WTC11 (cell line): ENCODE results near the gene WNT6.

Source experiments
- CREB1 ChIP-seq: sonication (generic); formaldehyde crosslinking; IDR thresholded peaks from 2 replicates; pipeline ENCODE4 v1.8.0; 2023; ENCODE audit warnings: mild to moderate bottlenecking, missing genetic modification reagents
- FOXP1 ChIP-seq: sonication (generic); formaldehyde crosslinking; IDR thresholded peaks from 2 replicates; pipeline ENCODE4 v1.8.0; 2022; ENCODE audit warnings: missing genetic modification reagents, mild to moderate bottlenecking, moderate library complexity, borderline replicate concordance
- NR2C2 ChIP-seq: sonication (generic); formaldehyde crosslinking; IDR thresholded peaks from 2 replicates; pipeline ENCODE4 v1.8.0; 2022; ENCODE audit warnings: mild to moderate bottlenecking, missing genetic modification reagents
- ZNF138 ChIP-seq: sonication (generic); formaldehyde crosslinking; conservative IDR thresholded peaks from 2 replicates; pipeline ENCODE4 v1.8.1; 2022; ENCODE audit warnings: mild to moderate bottlenecking, moderate library complexity, missing genetic modification reagents
- TF ChIP-seq, protein P1 (sequence below): sonication (generic); formaldehyde crosslinking; IDR thresholded peaks from 2 replicates; pipeline ENCODE4 v1.8.1; 2022; ENCODE audit warnings: low read depth, missing genetic modification reagents, borderline replicate concordance
- TF ChIP-seq, protein P2 (sequence below): sonication (generic); formaldehyde crosslinking; IDR thresholded peaks from 2 replicates; pipeline ENCODE4 v1.8.1; 2022; ENCODE audit warnings: missing genetic modification reagents, borderline replicate concordance
- TF ChIP-seq, protein P3 (sequence below): fragments of 200-600 bp; IDR thresholded peaks from 2 replicates; pipeline ENCODE4 v1.8.0; 2022; ENCODE audit warnings: antibody characterized with exemption

DNA sequence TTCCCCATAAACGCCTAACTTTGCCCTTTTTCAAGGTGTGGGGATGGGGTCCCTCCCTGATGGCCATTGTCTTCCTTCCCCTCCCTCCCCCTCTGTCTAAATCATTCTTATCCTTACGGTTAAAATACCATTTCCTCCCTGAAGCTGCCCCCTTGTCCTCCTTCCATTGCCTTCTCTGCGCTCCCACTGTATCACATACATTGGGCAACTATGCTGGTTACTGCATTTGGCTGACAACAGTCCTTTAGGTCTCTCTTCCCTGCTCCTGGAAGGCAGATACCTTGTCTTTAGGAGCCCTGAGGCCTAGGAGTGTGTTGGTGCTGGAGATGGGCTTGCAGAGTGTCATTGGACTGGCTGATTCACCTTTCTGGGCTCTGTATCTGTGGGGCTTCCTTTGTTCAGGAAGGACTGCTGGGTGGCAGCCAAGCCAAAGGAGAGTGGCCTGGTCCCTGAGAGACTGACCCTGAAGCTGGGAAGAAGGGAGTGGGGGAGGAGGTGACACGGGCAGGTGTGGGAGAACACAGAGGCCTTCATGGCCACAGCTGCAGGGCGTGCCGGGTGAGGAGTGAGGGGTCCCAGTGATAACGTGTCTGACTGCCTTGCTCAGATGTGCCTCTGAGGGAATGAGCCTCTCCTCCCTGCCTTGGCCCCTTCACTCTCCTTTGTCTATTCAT is 2.2 kb downstream of the WNT6 start:
- TF ChIP-seq, protein P1, sequence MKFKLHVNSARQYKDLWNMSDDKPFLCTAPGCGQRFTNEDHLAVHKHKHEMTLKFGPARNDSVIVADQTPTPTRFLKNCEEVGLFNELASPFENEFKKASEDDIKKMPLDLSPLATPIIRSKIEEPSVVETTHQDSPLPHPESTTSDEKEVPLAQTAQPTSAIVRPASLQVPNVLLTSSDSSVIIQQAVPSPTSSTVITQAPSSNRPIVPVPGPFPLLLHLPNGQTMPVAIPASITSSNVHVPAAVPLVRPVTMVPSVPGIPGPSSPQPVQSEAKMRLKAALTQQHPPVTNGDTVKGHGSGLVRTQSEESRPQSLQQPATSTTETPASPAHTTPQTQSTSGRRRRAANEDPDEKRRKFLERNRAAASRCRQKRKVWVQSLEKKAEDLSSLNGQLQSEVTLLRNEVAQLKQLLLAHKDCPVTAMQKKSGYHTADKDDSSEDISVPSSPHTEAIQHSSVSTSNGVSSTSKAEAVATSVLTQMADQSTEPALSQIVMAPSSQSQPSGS (CRISPR knock-in tag), result no peak
- TF ChIP-seq ZNF138 (CRISPR knock-in tag) (no peak), FOXP1 (CRISPR knock-in tag) (no peak), CREB1 (CRISPR knock-in tag) (no peak), NR2C2 (CRISPR knock-in tag) (no peak)
- TF ChIP-seq, protein P2, sequence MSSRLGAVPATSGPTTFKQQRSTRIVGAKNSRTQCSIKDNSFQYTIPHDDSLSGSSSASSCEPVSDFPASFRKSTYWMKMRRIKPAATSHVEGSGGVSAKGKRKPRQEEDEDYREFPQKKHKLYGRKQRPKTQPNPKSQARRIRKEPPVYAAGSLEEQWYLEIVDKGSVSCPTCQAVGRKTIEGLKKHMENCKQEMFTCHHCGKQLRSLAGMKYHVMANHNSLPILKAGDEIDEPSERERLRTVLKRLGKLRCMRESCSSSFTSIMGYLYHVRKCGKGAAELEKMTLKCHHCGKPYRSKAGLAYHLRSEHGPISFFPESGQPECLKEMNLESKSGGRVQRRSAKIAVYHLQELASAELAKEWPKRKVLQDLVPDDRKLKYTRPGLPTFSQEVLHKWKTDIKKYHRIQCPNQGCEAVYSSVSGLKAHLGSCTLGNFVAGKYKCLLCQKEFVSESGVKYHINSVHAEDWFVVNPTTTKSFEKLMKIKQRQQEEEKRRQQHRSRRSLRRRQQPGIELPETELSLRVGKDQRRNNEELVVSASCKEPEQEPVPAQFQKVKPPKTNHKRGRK, result no peak
- TF ChIP-seq, protein P3, sequence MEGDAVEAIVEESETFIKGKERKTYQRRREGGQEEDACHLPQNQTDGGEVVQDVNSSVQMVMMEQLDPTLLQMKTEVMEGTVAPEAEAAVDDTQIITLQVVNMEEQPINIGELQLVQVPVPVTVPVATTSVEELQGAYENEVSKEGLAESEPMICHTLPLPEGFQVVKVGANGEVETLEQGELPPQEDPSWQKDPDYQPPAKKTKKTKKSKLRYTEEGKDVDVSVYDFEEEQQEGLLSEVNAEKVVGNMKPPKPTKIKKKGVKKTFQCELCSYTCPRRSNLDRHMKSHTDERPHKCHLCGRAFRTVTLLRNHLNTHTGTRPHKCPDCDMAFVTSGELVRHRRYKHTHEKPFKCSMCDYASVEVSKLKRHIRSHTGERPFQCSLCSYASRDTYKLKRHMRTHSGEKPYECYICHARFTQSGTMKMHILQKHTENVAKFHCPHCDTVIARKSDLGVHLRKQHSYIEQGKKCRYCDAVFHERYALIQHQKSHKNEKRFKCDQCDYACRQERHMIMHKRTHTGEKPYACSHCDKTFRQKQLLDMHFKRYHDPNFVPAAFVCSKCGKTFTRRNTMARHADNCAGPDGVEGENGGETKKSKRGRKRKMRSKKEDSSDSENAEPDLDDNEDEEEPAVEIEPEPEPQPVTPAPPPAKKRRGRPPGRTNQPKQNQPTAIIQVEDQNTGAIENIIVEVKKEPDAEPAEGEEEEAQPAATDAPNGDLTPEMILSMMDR, result no peak
